WI38 (cell line): Measurements from ENCODE around the gene IFT172.

ENCODE experiments used
- H3K4me3 ChIP-seq: 2 replicates; pipeline ENCODE4 v1.5.1; 2011; ENCODE audit warnings: low read depth, mild to moderate bottlenecking, control low read depth, low read length
- CTCF ChIP-seq: IDR thresholded peaks from 2 replicates; pipeline ENCODE4 v1.5.1; 2012; ENCODE audit warnings: low read depth, mild to moderate bottlenecking, control low read depth, low read length

The IFT172 gene

DNA sequence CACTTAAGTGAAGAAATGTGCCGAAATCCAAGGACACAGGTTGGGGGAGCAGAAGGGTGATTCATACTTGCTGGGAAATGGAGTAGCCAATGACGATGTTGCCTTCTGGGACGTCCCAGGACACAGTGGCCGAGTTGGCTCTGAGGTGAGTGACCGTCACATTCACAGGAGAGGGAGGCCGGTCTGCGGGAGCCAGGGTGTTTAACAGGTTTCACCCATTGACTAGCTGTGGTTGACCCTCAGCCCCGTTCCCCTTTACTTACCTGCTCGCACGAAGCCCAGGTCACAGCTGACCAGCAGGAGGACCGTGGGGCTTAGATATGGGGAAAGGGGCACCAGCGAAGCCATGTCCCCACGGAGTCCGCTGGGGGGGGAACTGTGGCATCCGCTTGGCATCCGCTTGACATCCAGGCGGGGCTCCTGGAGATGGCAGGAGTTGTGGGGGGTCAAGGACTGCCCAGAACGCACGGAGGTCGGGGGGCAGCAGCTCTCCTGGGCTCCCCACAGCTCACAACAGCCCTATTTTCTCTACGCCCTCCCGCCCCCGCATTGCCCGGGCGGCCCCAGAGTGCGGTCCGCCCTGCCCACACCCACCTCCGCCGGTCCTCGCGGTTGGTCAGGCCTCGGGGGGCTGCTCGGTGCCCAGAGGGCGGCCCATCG, 4.9 kb upstream of the IFT172 start:
- peak; percentile 13; the same call in 1 of the 2 replicates for TF ChIP-seq CTCF
- peak overlapping the region; percentile 78 for H3K4me3 ChIP-seq

- H3K4me3 ChIP-seq, result no peak overlapping the region; the same call in 1 of the 2 replicates
- TF ChIP-seq CTCF, result no peak
These were observed 4.4 kb upstream of the IFT172 start for GRCh38 chr2:27493948-27494283.

- TF ChIP-seq CTCF, result no peak
These were observed 3.0 kb upstream of the IFT172 start for GRCh38 chr2:27492557-27492956.

GRCh38 chr2:27489118-27489497, 435 bp downstream of the IFT172 start:
- no peak for TF ChIP-seq CTCF
- H3K4me3 ChIP-seq, result peak overlapping the region; percentile 90

More at GRCh38 chr2:27492557-27492956, 3.0 kb upstream of the IFT172 start:
- H3K4me3 ChIP-seq, result no peak overlapping the region

GRCh38 chr2:27485496-27485895, 4.0 kb downstream of the IFT172 start:
- TF ChIP-seq CTCF, result no peak
- H3K4me3 ChIP-seq, result no peak overlapping the region

DNA sequence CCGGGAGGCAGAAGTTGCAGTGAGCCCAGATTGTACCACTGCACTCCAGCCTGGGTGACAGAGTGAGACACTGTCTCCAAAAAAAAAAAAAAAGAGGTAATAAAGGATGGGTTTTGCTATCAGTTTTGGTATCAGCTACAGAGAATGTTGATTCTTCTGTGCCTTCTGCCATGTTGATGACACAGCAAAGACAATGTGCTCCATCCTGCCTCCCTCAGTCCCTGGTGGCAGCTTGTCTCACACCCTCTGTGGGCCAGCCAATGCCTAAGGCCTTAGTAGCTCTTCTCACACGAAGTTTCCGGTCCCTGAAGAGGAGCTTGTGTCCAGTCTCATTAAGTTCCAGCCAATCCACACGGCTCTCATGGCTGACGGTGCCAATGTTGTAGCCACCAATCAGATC, 17.6 kb downstream of the IFT172 start:
- no peak overlapping the region for H3K4me3 ChIP-seq
- TF ChIP-seq CTCF, result no peak

DNA sequence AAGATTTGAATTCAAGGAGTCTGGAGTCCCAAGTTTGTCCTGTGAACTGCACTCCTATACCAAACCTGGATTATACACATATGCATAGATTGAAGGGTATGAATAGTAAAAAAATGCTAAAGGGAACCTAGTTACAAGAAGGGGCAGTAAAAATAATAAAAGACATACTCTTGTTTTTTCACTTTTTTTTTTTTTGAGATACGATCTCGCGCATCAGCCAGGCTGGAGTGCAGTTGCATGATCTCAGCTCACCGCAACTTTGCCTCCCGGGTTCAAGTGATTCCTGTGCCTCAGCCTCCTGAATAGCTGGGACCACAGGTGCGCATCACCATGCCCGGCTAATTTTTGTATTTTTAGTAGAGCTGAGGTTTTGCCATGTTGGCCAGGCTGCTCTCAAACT, 25.1 kb downstream of the IFT172 start:
- H3K4me3 ChIP-seq, result no peak overlapping the region
- TF ChIP-seq CTCF, result no peak
